Kasumi-1 (cell line): ENCODE measurements around the gene GNB5.
A peak's percentile ranks its signal among the peaks of the same experiment; 100 is the strongest.

ENCODE experiments used
- DNase-seq, 2 experiments: peaks; one replicate each; lab custom pipeline; 2025; lab: John Stamatoyannopoulos, UW

GNB5 gene

GRCh38 chr15:52143873-52144272 is 47.3 kb downstream of the GNB5 start:
- DNase-seq: no peak

DNA sequence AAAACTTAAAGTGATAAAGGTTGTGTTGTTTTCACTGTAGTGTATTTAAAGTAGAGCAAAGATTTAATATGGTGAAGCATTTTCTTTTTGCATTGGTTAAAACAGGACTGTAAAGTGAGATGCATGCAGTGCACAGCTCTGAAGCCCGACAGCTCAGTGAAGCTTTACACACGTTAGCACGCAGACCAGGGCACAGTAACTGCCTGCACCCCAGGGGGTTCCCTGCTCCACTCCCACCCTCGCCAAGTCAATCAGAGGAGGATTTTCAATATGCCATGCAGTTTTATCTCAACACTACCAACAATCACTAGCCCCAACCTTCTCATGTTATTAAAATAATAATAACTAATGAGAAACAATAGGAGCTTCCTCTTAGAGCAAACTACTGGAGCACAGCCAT is 50.5 kb downstream of the GNB5 start:
- DNase-seq: no peak

DNA sequence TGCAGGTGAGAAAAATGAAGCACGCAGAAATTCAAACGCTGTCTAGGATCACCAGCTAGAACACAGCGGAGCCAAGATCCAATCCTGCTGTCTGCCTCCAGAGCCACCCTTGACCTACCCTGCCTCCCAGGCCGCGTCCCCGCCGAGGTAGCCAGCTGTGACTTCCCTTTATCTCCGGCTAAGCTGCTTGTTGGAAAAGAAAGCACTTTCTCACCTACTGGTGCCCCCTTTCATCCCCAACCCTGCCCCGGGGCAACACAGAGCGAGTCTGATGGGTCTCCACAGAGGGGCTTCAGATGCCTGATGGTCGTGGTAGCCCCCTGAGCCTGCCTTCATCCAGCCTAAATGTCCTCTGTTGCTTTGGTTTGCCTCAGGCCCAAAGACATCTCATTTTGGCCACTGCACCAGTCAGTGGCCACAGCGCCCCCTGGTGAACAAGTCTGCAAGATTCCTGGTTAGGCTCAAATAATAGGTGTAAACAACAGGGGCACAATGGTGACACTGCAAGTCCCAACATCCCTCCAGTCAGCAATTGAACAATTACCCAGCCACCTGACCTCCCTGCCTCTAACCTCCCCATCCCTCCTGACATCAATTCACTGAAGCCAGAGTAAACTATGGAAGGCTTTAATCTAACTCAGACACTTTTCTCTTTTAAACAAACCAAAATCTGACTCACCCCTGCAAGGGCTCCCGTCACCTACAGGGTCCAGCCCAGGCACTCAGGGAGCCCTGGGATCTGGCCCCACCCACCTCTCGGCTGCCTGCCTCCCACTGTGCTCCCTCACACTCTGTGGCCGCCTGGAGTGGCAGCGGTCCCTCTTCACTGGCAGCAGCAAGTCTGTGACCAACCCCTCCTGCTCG is 51.4 kb downstream of the GNB5 start:
- DNase-seq: peak; percentile 54 to 57

DNA sequence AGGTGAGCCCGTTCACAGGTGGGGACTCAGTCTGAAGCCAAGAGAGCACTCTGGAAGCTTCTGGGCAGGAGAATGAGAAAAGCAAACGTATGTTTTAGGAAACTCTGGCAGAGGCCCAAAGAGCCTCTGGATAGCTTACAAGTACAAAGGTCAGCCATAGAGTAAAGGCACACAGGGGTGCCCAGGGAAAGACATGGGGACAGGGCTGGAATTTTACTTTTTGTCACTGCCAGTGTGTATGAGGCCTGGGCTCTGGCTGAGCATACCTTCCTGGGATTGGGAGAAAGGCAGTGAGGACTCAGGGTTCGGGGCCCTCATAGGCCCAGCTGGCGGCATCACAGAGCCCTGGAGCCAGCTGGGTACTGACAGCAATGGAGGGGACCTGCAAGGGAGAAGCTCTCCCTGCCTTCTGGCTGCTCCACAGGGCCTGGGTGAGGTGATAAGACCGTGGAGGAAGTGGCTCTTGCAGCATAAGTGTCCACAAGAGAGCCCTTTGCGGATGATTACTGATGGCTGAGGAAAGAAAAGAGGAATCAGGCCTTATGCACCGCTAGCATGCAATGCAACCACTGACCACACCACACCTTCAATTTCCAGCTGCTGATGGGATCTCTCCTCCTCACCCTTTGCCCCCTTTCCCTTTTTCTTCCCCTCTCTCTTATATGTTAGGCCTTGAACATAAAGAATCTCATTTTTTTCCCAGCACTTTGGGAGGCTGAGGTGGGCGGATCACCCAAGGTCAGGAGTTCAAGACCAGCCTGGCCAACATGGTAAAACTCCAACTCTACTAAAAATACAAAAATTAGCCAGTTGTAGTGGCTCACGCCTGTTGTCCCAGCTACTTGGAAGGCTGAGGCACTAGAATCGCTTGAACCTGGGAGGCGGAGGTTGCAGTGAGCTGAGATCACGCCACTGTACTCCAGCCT is 53.5 kb downstream of the GNB5 start:
- DNase-seq: peak; percentile 90 to 92

GRCh38 chr15:52136442-52136980 is 54.7 kb downstream of the GNB5 start:
- DNase-seq: no peak

- DNase-seq: no peak
These were observed 56.6 kb downstream of the GNB5 start for GRCh38 chr15:52134502-52135144.

DNA sequence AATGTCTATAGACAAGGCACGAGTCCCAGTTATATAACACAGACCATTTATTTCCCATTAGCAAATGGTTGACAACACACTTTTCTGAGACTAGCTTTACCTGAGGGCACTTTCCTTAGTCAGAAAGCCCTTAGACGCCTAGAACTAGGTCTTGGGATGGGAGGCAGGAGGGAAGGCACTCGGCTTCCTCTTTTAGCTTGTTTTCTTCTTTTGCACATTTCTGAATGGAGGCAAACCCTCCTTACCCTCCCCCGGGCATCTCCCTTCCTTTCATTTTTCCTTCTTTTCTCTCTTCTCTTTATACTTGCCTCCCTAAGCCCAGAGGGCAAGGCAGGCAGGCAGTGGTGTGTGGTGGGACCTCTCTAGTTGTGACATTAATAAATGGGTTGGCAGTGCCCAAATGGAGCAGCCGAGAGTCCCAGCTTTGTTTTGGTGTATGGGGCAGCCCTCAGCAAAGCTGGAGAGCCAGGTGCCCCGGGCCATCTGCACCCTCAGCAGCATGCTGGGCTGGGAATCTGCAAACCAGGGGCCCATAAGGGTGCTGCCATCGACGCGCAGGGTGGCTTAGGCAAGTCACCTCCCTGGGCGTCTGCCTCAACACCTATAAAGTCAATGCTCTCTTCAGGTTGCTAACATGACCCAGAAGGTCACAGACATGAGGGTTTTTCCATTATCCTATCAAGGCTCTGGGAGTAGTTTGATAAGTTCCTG is 57.5 kb downstream of the GNB5 start:
- DNase-seq: peak; percentile 13 to 25

DNA sequence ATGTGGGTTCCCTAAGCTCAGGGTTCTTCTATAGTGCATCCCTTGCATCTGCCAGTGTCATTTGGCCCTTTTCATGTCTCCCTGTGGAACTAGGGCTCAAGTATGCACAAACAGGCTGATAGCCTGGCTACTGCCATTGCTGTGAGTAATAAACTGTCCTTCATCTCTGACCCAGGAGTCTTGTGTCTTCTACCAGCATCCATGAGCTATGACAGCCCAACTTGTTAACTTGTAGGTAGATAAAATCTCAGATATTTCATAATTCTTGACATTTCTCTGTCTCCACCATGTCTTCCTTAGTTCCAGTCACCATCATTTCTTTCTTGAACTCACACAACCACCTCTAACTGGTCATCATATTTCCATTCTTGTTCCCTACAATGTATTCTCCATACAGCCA is 59.1 kb downstream of the GNB5 start:
- DNase-seq: no peak

GRCh38 chr15:52128568-52128967 is 62.6 kb downstream of the GNB5 start:
- no peak for DNase-seq

DNA sequence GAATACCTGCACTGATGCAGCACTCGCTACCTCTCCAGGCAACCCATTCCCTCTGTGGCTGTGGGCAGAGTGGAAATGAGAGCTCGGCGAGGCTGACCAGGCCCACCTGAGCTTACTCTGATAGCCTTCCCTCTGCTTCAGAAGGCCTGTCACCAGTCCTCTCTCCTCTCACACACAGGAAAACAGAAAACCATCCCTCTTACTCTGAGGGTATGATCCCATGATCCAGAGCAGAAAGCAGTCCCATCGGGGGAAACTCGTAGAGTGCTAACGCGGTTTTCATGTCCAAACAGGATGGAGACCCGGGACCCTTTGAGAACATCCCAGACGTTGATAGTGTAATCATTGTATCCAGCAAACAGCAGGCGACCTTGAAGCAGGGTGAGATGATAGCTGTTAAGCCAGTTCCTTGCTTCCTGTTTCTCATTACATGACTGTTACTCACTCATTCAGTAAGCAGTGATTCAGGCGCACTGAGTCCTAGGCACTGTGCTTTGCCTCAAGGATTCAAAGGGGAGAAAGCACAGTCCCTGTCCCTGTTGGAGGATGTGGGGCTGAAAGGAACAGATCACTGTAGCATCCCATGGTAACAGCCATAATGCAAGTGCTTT is 66.8 kb downstream of the GNB5 start:
- DNase-seq: no peak

- no peak for DNase-seq
These were observed 69.3 kb downstream of the GNB5 start for GRCh38 chr15:52121896-52122295.

GRCh38 chr15:52121006-52121405 is 70.2 kb downstream of the GNB5 start:
- no peak for DNase-seq

GRCh38 chr15:52120488-52120887 is 70.7 kb downstream of the GNB5 start:
- DNase-seq: no peak

- DNase-seq: no peak
These were observed 72.0 kb downstream of the GNB5 start for GRCh38 chr15:52118969-52119749.

GRCh38 chr15:52117549-52117948 is 73.6 kb downstream of the GNB5 start:
- DNase-seq: no peak

DNA sequence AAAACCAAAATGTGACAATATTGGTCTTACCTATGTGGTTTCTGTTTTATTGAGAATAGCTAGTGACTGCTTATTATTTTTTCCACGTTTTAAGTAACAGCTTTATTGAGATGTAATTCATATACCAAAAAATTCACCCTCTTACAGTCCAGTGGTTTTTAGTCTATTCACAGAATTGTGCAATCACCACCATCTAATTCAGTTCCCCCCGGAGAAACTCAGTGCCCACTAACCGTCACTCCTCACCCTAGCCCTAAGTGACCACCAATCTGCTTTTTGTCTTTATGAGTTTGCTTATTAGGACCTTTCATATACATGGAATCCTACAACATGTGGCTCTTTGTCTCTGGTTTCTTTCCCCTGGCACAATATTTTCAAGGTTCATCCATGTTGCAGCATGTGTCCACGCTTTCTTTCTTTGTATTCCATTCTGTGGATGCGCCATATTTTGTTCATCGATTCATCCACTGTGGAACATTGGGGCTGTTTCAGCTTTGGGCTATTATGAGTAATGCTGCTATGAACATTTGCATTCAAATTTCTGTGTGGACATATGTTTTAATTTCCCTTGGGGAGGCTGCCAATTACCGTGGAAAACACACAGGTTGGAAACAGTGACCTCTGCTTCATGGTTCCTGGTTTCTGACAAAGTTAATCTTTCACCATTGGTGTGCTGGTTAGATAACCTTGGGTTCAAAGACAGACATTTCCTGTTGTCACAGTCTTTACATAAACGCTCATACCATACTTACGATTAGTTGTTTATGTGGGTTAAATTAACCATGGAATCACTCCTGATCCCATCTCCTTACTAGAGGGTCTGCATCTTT is 75.4 kb downstream of the GNB5 start:
- DNase-seq: no peak

DNA sequence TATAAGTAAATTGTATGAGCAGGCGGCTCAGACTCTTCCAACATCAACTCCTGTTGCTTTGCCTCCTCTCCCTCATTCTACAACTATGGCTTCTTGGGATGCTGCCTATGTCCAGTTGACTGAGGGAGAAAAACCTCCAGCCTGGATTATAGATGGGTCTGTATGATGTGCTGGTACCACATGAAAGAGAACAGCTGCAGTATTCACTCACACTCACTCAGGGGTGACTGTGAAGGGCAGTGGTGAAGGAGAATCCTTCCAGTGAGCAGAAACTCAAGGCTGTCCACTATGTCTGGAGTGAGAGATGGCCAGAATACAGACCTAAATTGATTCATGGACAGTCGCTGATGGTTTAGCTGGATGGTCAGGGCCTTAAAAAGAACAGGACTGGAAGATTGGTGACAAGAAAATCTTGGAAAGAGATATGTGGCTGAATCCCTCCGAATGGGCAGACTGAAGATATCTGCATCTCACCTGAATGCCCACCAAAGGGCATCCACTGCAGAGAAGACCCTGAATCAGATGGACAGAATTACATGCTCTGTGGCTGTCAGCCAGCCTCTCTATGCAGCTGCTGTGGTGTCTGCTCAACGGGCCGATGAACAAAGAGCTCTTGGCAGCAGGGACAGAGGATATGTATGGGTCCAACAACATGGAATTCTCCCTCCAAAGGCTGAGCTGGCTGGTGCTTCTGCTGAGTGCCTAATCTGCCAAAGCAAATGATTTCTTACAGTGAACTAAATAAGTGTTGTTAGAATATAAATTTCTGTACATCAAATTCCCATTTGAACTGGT is 76.7 kb downstream of the GNB5 start:
- no peak for DNase-seq

- no peak for DNase-seq
These were observed 77.5 kb downstream of the GNB5 start for GRCh38 chr15:52113708-52114107.

DNA sequence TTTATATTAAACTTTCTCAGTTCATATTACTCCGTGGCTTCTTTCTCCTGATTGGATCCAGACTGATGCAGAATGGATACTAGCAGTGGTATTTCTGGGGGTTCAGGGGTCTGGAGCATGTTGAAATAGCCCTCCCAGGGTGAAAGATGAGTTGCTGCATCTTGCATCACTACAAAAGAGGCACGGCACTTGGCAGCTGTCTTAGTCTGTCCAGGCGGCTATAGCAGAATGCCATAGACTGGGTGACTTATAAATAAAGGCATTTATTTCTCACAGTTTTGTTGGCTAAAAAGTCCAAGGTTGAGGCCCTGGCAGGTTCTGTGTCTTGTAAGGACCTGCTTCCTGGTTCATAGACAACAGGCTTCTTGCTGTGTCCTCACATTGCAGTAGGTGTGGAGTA is 78.0 kb downstream of the GNB5 start:
- DNase-seq: no peak
